ENCODE results near the gene ARMC8. TPM values are rescaled to one million over a fixed set of nuclear protein-coding genes. Genes with fewer than 3 reads are reported as not detected.

Gene ARMC8
- total RNA-seq, 1 experiment from 2014 or later: 63.6 TPM

DNA sequence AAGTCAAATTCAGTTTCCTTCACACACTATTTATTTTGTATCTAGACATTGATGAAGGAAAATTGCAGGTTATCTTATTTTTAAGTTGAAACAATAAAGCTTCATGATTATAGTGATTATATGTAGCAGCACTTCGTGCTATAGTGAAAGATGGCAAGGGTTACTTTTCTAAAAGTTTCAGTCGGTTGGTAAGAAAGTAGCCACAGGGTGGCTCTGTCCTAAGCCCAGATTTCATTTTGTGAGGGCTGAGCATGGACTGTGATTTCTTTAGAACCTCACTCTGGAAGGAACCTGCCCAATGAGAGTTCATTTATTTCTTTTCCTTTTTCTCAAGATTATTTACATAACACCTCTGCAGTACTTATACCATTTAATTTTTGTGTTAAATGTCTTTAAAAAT, 76.0 kb downstream of the ARMC8 start:
- Histone ChIP-seq H4K20me1 (ENCODE audit: control insufficient read depth, insufficient read depth, insufficient read length) (no peaks in the 10 kb centered on the region), H3K23me2 (ENCODE audit: insufficient read length, low read depth, low read length, poor library complexity, severe bottlenecking) (no peaks in the 10 kb centered on the region), H4K5ac (ENCODE audit: insufficient read length, low read depth, low read length) (no peak overlapping the region), H3T11ph (ENCODE audit: low read length) (no peak overlapping the region), H3K27ac (ENCODE audit: insufficient read length, low read depth, low read length) (no peak overlapping the region), H3K14ac (ENCODE audit: insufficient read depth, low read length) (no peak overlapping the region), H4K8ac (replicated peaks; ENCODE audit: insufficient read length, low read depth, low read length) (no peak overlapping the region), H3K9me3 (ENCODE audit: control insufficient read depth, low read depth, low read length) (no peaks in the 10 kb centered on the region), H3K4me1 (ENCODE audit: insufficient read depth, low read length) (no peaks in the 10 kb centered on the region), H2BK5ac (ENCODE audit: insufficient read length, low read length) (no peak overlapping the region), H2AFZ (ENCODE audit: low read length) (no peak overlapping the region), H3K4me2 (ENCODE audit: insufficient read depth, insufficient read length, low read length) (no peak overlapping the region), H4K91ac (ENCODE audit: insufficient read length, low read depth, low read length) (no peak overlapping the region), H3K79me1 (ENCODE audit: insufficient read depth, low read depth, low read length, poor library complexity, severe bottlenecking) (no peaks in the 10 kb centered on the region), H2BK15ac (ENCODE audit: low read depth, low read length) (no peak overlapping the region), H2AK5ac (ENCODE audit: insufficient read length, low read length) (no peak overlapping the region), H2BK20ac (ENCODE audit: low read depth, low read length, poor library complexity, severe bottlenecking) (no peak overlapping the region), H3K79me2 (ENCODE audit: insufficient read depth, low read length) (no peaks in the 10 kb centered on the region), H3K23ac (ENCODE audit: insufficient read length, low read depth, low read length) (no peak overlapping the region), H3K4ac (ENCODE audit: low read depth, low read length) (no peak overlapping the region), H3K18ac (ENCODE audit: insufficient read length, low read depth, low read length) (no peak overlapping the region), H3K9ac (ENCODE audit: extremely low read depth, insufficient read length, low read length) (no peak overlapping the region), H2BK12ac (ENCODE audit: insufficient read length, low read depth, low read length) (no peak overlapping the region), H3K27me3 (ENCODE audit: insufficient read depth, low read length) (no peaks in the 10 kb centered on the region), H2BK120ac (ENCODE audit: low read depth, low read length, poor library complexity, severe bottlenecking) (no peak overlapping the region), H3K56ac (ENCODE audit: insufficient read length, low read depth, low read length) (no peak overlapping the region)
- Mint-ChIP-seq H3K36me3 (ENCODE audit: insufficient read depth in 1 of 3, low read depth in 3 of 3) (peaks cover 0 to 9% (median 0%) of the 10 kb centered on the region in 3 experiments; a peak in 3 of 7 replicates), H3K9me3 (no peaks in the 10 kb centered on the region), H3K4me3 (no peak overlapping the region), H3K4me1 (no peaks in the 10 kb centered on the region), H3K27ac (no peak overlapping the region), H3K27me3 (ENCODE audit: low read depth) (no peaks in the 10 kb centered on the region)
- no peak for DNase-seq
- TF ChIP-seq, protein P1, sequence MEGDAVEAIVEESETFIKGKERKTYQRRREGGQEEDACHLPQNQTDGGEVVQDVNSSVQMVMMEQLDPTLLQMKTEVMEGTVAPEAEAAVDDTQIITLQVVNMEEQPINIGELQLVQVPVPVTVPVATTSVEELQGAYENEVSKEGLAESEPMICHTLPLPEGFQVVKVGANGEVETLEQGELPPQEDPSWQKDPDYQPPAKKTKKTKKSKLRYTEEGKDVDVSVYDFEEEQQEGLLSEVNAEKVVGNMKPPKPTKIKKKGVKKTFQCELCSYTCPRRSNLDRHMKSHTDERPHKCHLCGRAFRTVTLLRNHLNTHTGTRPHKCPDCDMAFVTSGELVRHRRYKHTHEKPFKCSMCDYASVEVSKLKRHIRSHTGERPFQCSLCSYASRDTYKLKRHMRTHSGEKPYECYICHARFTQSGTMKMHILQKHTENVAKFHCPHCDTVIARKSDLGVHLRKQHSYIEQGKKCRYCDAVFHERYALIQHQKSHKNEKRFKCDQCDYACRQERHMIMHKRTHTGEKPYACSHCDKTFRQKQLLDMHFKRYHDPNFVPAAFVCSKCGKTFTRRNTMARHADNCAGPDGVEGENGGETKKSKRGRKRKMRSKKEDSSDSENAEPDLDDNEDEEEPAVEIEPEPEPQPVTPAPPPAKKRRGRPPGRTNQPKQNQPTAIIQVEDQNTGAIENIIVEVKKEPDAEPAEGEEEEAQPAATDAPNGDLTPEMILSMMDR (conservative IDR thresholded peaks at IDR 0.05): peak; percentile 43; the same call in 2 of the 3 replicates
- WGBS (ENCODE audit: extremely low coverage, insufficient read length, low lambda C conversion rate): no CpG with 5 or more reads among the region's 2 CpGs

Data from H9 (cell line).